Measurements from ENCODE around the gene CBLIF.
"Not testable (repeated sequence)": the region's sequence is repeated elsewhere in the genome, so short reads cannot be mapped to it uniquely, and the experiment has no call there.

CBLIF gene

DNA sequence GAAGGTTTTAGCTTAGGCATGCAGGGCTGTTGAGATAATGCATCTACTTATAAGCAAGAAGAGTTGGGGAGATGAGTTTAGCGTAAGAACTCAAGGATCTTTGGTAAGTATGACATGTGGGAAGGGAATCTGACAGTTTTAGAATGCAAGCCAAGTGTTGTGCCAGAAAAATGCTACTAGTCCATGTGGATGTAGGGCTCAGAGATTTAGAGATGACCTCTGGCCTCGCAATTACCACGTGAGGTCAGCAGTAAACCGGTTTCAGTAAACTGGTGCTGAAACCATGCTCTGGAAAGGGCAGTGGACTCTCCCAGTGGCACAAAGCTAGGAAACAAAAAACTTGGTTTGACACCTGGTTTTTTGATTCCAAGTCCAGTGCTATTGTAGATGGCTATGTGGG, 53.7 kb downstream of the CBLIF start:
- no peak for DNase-seq

DNA sequence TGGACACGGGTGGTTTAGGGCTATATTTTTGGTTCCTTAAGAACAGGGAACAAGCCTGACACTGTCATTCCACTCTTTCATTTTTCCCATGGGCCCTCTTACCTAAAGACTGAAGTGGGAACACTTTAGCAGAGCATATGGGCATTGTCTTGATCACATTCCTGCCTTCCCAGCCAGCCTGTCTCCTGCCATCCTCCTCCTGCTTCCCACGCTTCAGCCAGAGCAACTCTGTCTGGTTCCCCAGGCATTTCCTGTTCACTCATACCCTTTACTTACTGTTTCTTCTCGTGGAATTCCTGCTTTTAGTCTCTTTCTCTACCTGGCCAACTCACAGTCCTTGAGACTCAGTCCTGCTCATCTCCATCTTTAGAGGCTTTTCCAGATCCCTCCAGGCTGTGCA, 57.5 kb downstream of the CBLIF start:
- DNase-seq = no peak

DNA sequence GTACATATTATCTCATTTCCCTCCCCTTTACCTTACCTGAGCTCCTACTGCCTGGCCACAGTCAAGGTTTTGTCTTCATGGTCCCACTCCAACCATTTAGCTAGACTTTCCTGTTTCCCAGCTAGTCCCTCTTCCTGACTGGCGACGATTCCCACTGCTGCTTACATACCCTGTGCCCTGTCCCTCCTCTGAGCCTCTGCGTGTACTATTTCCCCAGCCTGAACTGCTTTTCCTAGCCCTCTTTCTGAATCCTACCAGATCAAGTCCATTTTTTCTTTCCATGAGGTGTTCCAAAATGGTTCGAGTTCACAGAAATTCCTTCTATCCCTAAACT, 58.1 kb downstream of the CBLIF start:
- DNase-seq = no peak

DNA sequence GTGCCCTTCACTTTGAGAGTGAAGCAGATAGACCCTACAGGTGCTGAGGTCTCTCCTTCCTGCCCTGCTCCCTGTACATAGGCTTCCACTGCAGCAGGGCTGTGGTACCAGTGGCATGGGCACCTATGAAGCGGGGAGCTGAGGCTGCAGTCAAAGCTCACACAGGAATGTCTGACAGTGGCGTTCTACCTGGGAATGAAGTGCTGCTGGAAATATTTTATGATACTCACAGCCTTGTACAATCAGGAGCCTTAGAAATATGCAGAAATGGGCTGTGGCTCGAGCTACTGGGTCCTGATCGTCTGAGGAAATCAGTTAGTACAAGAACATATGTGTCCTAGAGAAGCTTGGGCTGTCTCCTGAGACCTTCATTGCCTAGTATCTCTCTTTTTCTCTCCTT, 59.5 kb downstream of the CBLIF start:
- no peak for DNase-seq

DNA sequence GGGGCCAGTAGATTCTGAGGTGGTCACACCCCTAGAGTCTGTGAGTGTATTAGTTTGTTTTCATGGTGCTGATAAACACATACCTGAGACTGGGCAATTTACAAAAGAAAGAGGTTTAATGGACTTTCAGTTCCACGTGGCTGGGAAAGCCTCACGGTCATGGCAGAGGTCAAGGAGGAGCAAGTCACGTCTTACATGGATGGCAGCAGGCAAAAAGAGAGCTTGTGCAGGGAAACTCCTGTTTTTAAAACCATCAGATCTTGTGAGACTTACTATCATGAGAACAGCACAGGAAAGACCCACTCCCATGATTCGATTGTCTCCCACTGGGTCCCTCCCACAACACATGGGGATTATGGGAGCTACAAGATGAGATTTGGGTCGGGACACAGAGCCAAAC, 60.9 kb downstream of the CBLIF start:
- not testable (repeated sequence) for DNase-seq

DNA sequence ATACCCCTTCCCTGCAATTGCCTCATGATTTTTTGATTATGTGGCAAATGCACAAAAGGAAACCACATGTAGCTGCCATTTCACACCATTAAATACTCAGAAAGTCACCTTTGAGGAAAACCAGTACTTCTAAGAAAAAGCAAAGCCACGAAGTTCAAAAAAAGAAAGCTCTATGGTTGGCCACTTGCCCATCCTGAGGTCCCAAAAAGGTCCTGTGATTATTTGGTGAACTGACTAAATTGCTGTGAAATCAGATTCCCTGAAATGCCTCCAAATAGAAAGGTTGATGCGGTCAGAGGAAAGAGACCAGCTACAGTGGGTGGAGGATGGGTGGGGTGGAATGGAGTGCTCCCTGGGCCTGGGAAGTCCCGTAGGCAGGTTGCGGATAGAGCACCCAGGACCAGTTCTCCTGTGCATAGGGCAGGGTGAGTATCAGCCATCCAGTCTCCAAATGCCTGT, 61.6 kb downstream of the CBLIF start:
- no peak for DNase-seq

DNA sequence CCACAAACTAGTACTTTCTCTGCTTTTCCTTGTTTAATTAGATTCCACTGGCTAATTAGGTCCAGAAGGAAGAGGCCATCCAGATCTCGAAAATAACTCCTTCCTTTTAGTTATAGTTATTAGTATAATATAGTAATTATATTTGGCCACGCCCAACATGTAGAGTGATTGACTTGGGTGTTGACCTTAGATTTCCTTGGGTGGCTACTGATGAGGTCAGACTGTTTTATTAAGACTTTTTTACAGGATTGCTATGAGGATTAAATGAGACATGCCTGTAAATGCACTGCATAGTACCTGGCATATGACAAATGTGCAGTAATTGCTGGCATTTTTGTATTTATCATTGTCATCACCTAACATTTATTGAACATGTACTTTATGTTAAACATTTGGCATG, 63.2 kb downstream of the CBLIF start:
- DNase-seq = no peak

DNA sequence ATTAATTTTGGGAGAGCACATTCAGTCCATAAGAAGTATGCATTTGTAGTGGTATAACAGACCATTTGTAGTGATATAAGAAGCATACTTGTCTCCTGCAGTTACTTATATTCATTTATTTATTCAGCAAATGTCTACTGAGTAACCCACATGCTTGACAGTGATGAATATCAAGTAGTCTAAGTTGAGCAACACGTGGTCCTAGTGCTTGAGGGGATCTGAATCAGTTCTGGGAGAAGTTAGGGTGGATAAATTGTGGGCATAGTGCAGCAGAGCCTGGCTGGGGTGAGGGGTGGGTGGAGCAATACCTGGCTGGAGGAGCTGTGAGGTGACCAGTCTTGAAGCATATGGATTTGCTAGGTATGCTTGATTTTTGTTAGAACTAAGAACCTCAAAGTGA, 65.8 kb downstream of the CBLIF start:
- no peak for DNase-seq
